ENCODE results near the gene FKBP1A.

DNA sequence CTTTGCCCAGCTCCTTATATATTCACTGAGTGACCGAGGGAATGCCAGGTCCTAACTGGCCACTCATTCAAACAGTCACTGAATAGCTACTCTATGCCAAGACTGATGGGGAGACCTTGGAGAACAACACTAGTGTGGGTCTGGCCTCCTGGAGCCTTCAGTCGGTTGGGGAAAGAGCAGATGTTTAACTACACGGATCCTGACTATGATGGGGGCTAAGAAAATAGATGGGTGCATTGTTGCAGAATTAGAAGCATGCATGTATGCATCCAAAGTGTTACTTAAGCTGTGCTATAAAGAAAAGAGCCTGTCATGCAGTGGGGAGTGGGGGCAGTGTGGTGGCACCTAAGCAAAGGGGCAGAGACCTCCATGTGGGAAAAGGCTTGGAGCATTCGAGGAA lies 6.5 kb downstream of the FKBP1A start:
- TF ChIP-seq, protein P1, sequence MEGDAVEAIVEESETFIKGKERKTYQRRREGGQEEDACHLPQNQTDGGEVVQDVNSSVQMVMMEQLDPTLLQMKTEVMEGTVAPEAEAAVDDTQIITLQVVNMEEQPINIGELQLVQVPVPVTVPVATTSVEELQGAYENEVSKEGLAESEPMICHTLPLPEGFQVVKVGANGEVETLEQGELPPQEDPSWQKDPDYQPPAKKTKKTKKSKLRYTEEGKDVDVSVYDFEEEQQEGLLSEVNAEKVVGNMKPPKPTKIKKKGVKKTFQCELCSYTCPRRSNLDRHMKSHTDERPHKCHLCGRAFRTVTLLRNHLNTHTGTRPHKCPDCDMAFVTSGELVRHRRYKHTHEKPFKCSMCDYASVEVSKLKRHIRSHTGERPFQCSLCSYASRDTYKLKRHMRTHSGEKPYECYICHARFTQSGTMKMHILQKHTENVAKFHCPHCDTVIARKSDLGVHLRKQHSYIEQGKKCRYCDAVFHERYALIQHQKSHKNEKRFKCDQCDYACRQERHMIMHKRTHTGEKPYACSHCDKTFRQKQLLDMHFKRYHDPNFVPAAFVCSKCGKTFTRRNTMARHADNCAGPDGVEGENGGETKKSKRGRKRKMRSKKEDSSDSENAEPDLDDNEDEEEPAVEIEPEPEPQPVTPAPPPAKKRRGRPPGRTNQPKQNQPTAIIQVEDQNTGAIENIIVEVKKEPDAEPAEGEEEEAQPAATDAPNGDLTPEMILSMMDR (IDR thresholded peaks at IDR 0.05), result no peak
- TF ChIP-seq POLR2AphosphoS5 (IDR thresholded peaks at IDR 0.05) (no peak), POLR2A (IDR thresholded peaks at IDR 0.05) (no peak)

Measured in gastroesophageal sphincter (tissue), 3 donors.